CD14-positive monocyte (primary cell): ENCODE results near the gene ERCC1. TPM values are rescaled to one million over a fixed set of nuclear protein-coding genes. Genes with fewer than 3 reads are reported as not detected.

Experiments
- DNase-seq, 3 donors: peaks; one replicate each; pipeline ENCODE4 v3.0.0-alpha.2; 2011 to 2022
- H2AFZ ChIP-seq: 2 replicates; pipeline ENCODE4 v1.6.0; 2012; ENCODE audit warnings: mild to moderate bottlenecking, low read depth, low read length, inconsistent platforms; ENCODE audit not compliant: insufficient read depth, poor library complexity, severe bottlenecking
- H3K27ac ChIP-seq, 2 donors: 1 replicate in 1 of 2; 2 replicates in 1 of 2; pipeline ENCODE4 v1.5.1; 2012 to 2013; ENCODE audit warnings: low read length in 2 of 2, control low read depth in 1 of 2, inconsistent platforms in 1 of 2, low read depth in 1 of 2, mild to moderate bottlenecking in 1 of 2
- H3K27me3 ChIP-seq, 2 donors: one replicate each; pipeline versions ENCODE4 v1.6.0 to v1.6.1; 2011 to 2013; ENCODE audit warnings: low read length in 2 of 2; ENCODE audit not compliant: control insufficient read depth in 2 of 2, insufficient read depth in 2 of 2
- H3K36me3 ChIP-seq, 2 donors: replicated peaks in 1 of 2; 1 replicate in 1 of 2; 2 replicates in 1 of 2; pipeline versions ENCODE4 v1.5.1 to v1.6.1; 2012 to 2013; ENCODE audit warnings: low read length in 2 of 2, control low read depth in 1 of 2, inconsistent platforms in 1 of 2, mild to moderate bottlenecking in 1 of 2; ENCODE audit not compliant: insufficient read depth in 2 of 2, control insufficient read depth in 1 of 2
- H3K4me1 ChIP-seq, 2 donors: 1 replicate in 1 of 2; 2 replicates in 1 of 2; pipeline versions ENCODE4 v1.5.1 to v1.6.1; 2012 to 2013; ENCODE audit warnings: low read length in 2 of 2, control low read depth in 1 of 2, inconsistent platforms in 1 of 2, mild to moderate bottlenecking in 1 of 2, moderate library complexity in 1 of 2; ENCODE audit not compliant: insufficient read depth in 2 of 2, control insufficient read depth in 1 of 2
- H3K4me2 ChIP-seq: replicated peaks from 2 replicates; pipeline ENCODE3; 2012; ENCODE audit warnings: low read length, moderate library complexity, mild to moderate bottlenecking; ENCODE audit not compliant: poor library complexity, severe bottlenecking; ENCODE audit errors: extremely low read depth
- H3K4me3 ChIP-seq, 3 experiments: fragments of 200-600 bp in 1 of 3; sonication (generic) in 1 of 3; replicated peaks in 1 of 3; 1 replicate in 2 of 3; 2 replicates in 1 of 3; pipeline ENCODE4 v1.5.1; 2011 to 2013; ENCODE audit warnings: low read length in 3 of 3, mild to moderate bottlenecking in 3 of 3, control low read depth in 2 of 3, low read depth in 2 of 3, inconsistent platforms in 1 of 3, moderate library complexity in 1 of 3
- H3K79me2 ChIP-seq: 2 replicates; pipeline ENCODE4 v1.6.0; 2012; ENCODE audit warnings: mild to moderate bottlenecking, control low read depth, inconsistent platforms, low read length, moderate library complexity; ENCODE audit not compliant: insufficient read depth
- H3K9ac ChIP-seq: 2 replicates; pipeline ENCODE4 v1.6.0; 2017; ENCODE audit warnings: low read length, mild to moderate bottlenecking; ENCODE audit not compliant: insufficient read depth, poor library complexity, severe bottlenecking
- H3K9me3 ChIP-seq, 2 donors: replicated peaks in 1 of 2; 1 replicate in 1 of 2; 2 replicates in 1 of 2; pipeline versions ENCODE4 v1.5.1 to v1.6.1; 2012 to 2013; ENCODE audit warnings: low read length in 2 of 2, control low read depth in 1 of 2; ENCODE audit not compliant: control insufficient read depth in 1 of 2, insufficient read depth in 1 of 2
- H4K20me1 ChIP-seq: 2 replicates; pipeline ENCODE4 v1.6.0; 2012; ENCODE audit warnings: mild to moderate bottlenecking, low read length, control low read depth, moderate library complexity; ENCODE audit not compliant: insufficient read depth
- H3K27ac Mint-ChIP-seq, 7 donors: one replicate each; pipeline ENCODE4 v1.8.0; 2020; ENCODE audit warnings: mild to moderate bottlenecking in 7 of 7, mixed read lengths in 7 of 7, moderate library complexity in 6 of 7, inconsistent platforms in 2 of 7
- H3K27me3 Mint-ChIP-seq, 3 donors: one replicate each; pipeline ENCODE4 v1.8.0; 2021 to 2022; ENCODE audit warnings: low read depth in 3 of 3, mild to moderate bottlenecking in 3 of 3, mixed read lengths in 3 of 3, moderate library complexity in 3 of 3, inconsistent platforms in 1 of 3
- H3K36me3 Mint-ChIP-seq, 2 donors: one replicate each; pipeline ENCODE4 v1.8.0; 2020; ENCODE audit warnings: mixed read lengths in 2 of 2, inconsistent platforms in 1 of 2, mild to moderate bottlenecking in 1 of 2
- H3K4me1 Mint-ChIP-seq: one replicate; pipeline ENCODE4 v1.8.0; 2020; ENCODE audit warnings: mild to moderate bottlenecking, mixed read lengths
- H3K4me3 Mint-ChIP-seq, 2 donors: one replicate each; pipeline ENCODE4 v1.8.0; 2020; ENCODE audit warnings: mild to moderate bottlenecking in 2 of 2, mixed read lengths in 2 of 2, moderate library complexity in 1 of 2
- H3K9me3 Mint-ChIP-seq, 7 donors: one replicate each; pipeline ENCODE4 v1.8.0; 2020 to 2022; ENCODE audit warnings: mixed read lengths in 7 of 7, mild to moderate bottlenecking in 6 of 7, moderate library complexity in 6 of 7, inconsistent platforms in 2 of 7
- WGBS: methylation state at CpG from one replicate; pipeline ENCODE4 v1.1.5; 2013; ENCODE audit warnings: missing lambda C conversion rate; ENCODE audit not compliant: insufficient coverage; 5-methylcytosine and 5-hydroxymethylcytosine counted together
- intact Hi-C, 2 donors: fragments of 100-400 bp; cut with micrococcal nuclease; formaldehyde crosslinking; loops; one replicate each; pipeline versions ENCODE4 v1.15.0 to v1.15.1; 2023
- polyA plus RNA-seq, 3 donors: library from polyadenylated mRNA; depleted of rRNA in 1 of 3; unstranded in 2 of 3; stranded (reverse) in 1 of 3; fragments of 300-500 nt in 2 of 3; fragments of >200 nt in 1 of 3; fragmentation: Illumina TruSeq in 2 of 3; gene quantifications; 1 replicate in 2 of 3; 2 replicates in 1 of 3; pipeline ENCODE4 v1.2.3, GENCODE V29; 2012 to 2021
- TF ChIP-seq, protein P1 (sequence below): fragments of 200-600 bp; IDR thresholded peaks from one replicate; pipeline ENCODE4 v1.8.0; 2022; ENCODE audit warnings: antibody characterized with exemption, mild to moderate bottlenecking

The ERCC1 gene
- polyA plus RNA-seq, 3 donors, result 62.2 to 78.2 (median 74.6) TPM

GRCh38 chr19:45469945-45470761 is 46.4 kb upstream of the ERCC1 start:
- Histone ChIP-seq H3K36me3 (peaks cover 0 to 9% of the 10 kb centered on the region in 2 donors), H3K27me3 (peaks cover 21 to 53% of the 10 kb centered on the region in 2 donors), H3K4me2 (peak overlapping the region; percentile 81), H2AFZ (no peak overlapping the region), H3K4me1 (peaks cover 34 to 39% of the 10 kb centered on the region in 2 donors), H3K79me2 (no peaks in the 10 kb centered on the region), H3K9me3 (peaks cover 0 to 12% of the 10 kb centered on the region in 2 donors), H4K20me1 (peaks cover 73% of the 10 kb centered on the region), H3K4me3 (peak overlapping the region; percentile 84 to 98 (median 87)), H3K9ac (peak overlapping the region; percentile 96), H3K27ac (peak overlapping the region; percentile 88 to 96)
- Mint-ChIP-seq H3K9me3 (peaks cover 10 to 59% (median 37%) of the 10 kb centered on the region in 7 donors), H3K27me3 (peaks cover 62 to 81% (median 75%) of the 10 kb centered on the region in 3 donors), H3K4me3 (peak overlapping the region; percentile 99), H3K36me3 (peaks cover 43 to 56% of the 10 kb centered on the region in 2 donors), H3K4me1 (peaks cover 42% of the 10 kb centered on the region), H3K27ac (peak overlapping the region; percentile 72 to 97 (median 96))
- 66% methylated on average over 11 of the region's 33 CpGs for WGBS
- TF ChIP-seq, protein P1, sequence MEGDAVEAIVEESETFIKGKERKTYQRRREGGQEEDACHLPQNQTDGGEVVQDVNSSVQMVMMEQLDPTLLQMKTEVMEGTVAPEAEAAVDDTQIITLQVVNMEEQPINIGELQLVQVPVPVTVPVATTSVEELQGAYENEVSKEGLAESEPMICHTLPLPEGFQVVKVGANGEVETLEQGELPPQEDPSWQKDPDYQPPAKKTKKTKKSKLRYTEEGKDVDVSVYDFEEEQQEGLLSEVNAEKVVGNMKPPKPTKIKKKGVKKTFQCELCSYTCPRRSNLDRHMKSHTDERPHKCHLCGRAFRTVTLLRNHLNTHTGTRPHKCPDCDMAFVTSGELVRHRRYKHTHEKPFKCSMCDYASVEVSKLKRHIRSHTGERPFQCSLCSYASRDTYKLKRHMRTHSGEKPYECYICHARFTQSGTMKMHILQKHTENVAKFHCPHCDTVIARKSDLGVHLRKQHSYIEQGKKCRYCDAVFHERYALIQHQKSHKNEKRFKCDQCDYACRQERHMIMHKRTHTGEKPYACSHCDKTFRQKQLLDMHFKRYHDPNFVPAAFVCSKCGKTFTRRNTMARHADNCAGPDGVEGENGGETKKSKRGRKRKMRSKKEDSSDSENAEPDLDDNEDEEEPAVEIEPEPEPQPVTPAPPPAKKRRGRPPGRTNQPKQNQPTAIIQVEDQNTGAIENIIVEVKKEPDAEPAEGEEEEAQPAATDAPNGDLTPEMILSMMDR, result no peak
- DNase-seq, result peak; percentile 55 to 77 (median 70)
- intact Hi-C loops, result no loop called here

GRCh38 chr19:45469132-45469944 is 45.6 kb upstream of the ERCC1 start:
- Mint-ChIP-seq H3K4me1 (peaks cover 44% of the 10 kb centered on the region), H3K9me3 (peaks cover 10 to 59% (median 35%) of the 10 kb centered on the region in 7 donors), H3K27me3 (peaks cover 54 to 78% (median 75%) of the 10 kb centered on the region in 3 donors), H3K4me3 (peak overlapping the region; percentile 99), H3K36me3 (peaks cover 40 to 49% of the 10 kb centered on the region in 2 donors), H3K27ac (peak overlapping the region; percentile 72 to 97 (median 96))
- H3K4me3 ChIP-seq, result peak overlapping the region; percentile 84 to 98 (median 87)
- peaks cover 34 to 39% of the 10 kb centered on the region in 2 donors for H3K4me1 ChIP-seq
- H2AFZ ChIP-seq, result no peak overlapping the region
- H3K9ac ChIP-seq, result peak overlapping the region; percentile 96
- peak overlapping the region; percentile 88 to 96 for H3K27ac ChIP-seq
- peak; percentile 82 to 88 (median 85) for DNase-seq
- intact Hi-C loops, result no loop called here
- H3K79me2 ChIP-seq, result no peaks in the 10 kb centered on the region
- TF ChIP-seq, protein P1, result no peak
- H4K20me1 ChIP-seq, result peaks cover 65% of the 10 kb centered on the region
- WGBS, result 0% methylated on average over 49 of the region's 66 CpGs
- peaks cover 0 to 12% of the 10 kb centered on the region in 2 donors for H3K9me3 ChIP-seq
- peak overlapping the region; percentile 81 for H3K4me2 ChIP-seq
- peaks cover 0 to 9% of the 10 kb centered on the region in 2 donors for H3K36me3 ChIP-seq
- peaks cover 21 to 44% of the 10 kb centered on the region in 2 donors for H3K27me3 ChIP-seq
